ENCODE data around the gene HBG2.

DNA sequence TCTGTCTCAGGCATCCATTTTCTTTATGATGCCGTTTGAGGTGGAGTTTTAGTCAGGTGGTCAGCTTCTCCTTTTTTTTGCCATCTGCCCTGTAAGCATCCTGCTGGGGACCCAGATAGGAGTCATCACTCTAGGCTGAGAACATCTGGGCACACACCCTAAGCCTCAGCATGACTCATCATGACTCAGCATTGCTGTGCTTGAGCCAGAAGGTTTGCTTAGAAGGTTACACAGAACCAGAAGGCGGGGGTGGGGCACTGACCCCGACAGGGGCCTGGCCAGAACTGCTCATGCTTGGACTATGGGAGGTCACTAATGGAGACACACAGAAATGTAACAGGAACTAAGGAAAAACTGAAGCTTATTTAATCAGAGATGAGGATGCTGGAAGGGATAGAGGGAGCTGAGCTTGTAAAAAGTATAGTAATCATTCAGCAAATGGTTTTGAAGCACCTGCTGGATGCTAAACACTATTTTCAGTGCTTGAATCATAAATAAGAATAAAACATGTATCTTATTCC lies 26.1 kb upstream of the HBG2 start:
- TF ChIP-seq, protein P1, sequence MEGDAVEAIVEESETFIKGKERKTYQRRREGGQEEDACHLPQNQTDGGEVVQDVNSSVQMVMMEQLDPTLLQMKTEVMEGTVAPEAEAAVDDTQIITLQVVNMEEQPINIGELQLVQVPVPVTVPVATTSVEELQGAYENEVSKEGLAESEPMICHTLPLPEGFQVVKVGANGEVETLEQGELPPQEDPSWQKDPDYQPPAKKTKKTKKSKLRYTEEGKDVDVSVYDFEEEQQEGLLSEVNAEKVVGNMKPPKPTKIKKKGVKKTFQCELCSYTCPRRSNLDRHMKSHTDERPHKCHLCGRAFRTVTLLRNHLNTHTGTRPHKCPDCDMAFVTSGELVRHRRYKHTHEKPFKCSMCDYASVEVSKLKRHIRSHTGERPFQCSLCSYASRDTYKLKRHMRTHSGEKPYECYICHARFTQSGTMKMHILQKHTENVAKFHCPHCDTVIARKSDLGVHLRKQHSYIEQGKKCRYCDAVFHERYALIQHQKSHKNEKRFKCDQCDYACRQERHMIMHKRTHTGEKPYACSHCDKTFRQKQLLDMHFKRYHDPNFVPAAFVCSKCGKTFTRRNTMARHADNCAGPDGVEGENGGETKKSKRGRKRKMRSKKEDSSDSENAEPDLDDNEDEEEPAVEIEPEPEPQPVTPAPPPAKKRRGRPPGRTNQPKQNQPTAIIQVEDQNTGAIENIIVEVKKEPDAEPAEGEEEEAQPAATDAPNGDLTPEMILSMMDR (IDR thresholded peaks at IDR 0.05; ENCODE audit: insufficient read depth, low read length), result no peak
- TF ChIP-seq POLR2AphosphoS5 (IDR thresholded peaks at IDR 0.05; ENCODE audit: low read depth), result no peak
